Retinal pigment epithelial cell (primary cell): ENCODE data around the gene MUSK.

Source experiments
- DNase-seq: peaks from one replicate; pipeline ENCODE4 v3.0.0-alpha.2; 2010; ENCODE audit warnings: low read depth
- H3K4me3 ChIP-seq: 2 replicates; pipeline ENCODE4 v1.5.1; 2011; ENCODE audit warnings: mild to moderate bottlenecking, low read length, control low read depth, moderate library complexity
- TF ChIP-seq, protein P1 (sequence below): conservative IDR thresholded peaks from 2 replicates; pipeline ENCODE4 v1.5.1; 2011; ENCODE audit warnings: low read depth, low read length, control low read depth, inconsistent platforms

MUSK gene

GRCh38 chr9:110755179-110755578, 86.6 kb downstream of the MUSK start:
- no peak for DNase-seq
- H3K4me3 ChIP-seq, result no peak overlapping the region
- TF ChIP-seq, protein P1, sequence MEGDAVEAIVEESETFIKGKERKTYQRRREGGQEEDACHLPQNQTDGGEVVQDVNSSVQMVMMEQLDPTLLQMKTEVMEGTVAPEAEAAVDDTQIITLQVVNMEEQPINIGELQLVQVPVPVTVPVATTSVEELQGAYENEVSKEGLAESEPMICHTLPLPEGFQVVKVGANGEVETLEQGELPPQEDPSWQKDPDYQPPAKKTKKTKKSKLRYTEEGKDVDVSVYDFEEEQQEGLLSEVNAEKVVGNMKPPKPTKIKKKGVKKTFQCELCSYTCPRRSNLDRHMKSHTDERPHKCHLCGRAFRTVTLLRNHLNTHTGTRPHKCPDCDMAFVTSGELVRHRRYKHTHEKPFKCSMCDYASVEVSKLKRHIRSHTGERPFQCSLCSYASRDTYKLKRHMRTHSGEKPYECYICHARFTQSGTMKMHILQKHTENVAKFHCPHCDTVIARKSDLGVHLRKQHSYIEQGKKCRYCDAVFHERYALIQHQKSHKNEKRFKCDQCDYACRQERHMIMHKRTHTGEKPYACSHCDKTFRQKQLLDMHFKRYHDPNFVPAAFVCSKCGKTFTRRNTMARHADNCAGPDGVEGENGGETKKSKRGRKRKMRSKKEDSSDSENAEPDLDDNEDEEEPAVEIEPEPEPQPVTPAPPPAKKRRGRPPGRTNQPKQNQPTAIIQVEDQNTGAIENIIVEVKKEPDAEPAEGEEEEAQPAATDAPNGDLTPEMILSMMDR, result no peak

- no peak for DNase-seq
- TF ChIP-seq, protein P1, result no peak
- no peak overlapping the region for H3K4me3 ChIP-seq
Measured at GRCh38 chr9:110758201-110758600, 89.6 kb downstream of the MUSK start.

GRCh38 chr9:110762783-110763182, 94.2 kb downstream of the MUSK start:
- DNase-seq, result no peak
- H3K4me3 ChIP-seq, result no peak overlapping the region
- TF ChIP-seq, protein P1, result no peak

DNA sequence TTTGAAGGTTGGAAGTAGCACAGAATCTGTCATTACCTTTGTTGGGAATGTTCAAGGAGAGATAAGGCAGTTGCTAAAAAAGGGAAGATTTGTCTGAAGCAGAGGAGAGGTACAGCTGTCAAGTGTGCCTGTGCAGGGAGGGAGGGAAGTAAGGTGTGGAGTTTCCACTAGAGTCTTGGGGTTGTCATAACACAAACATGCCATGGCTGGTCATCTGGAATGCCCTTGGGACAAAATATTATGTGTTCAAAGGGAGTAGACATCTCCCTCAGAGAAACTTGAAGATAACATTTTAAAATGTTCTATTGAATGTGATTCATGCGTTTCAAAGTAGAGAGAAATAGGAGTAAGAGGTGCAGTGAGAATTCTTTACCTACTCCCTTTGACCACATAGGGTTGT, 95.0 kb downstream of the MUSK start:
- H3K4me3 ChIP-seq, result no peak overlapping the region
- TF ChIP-seq, protein P1, result no peak
- DNase-seq, result no peak

DNA sequence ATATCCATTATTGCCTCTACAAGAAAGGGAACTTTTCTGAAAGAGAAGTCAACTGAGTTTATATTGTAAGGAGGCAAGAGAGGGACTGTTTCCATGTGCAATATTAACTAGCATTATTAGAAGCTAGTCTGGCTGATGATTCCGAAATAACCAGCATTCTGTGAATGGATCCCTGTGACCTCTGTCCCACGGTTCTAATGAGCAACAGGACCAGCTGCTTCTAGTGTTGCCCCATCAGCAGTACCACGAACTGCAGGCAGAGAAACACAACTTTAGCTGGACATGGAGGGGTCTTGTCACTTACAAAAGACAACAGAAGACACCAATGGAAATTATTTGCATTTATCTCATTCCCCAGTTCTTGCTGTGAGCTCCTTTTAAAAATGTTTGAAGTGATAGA, 95.4 kb downstream of the MUSK start:
- TF ChIP-seq, protein P1, result no peak
- H3K4me3 ChIP-seq, result no peak overlapping the region
- DNase-seq, result no peak

- DNase-seq, result no peak
- TF ChIP-seq, protein P1, result no peak
Measured at GRCh38 chr9:110765926-110766325, 97.3 kb downstream of the MUSK start.

DNA sequence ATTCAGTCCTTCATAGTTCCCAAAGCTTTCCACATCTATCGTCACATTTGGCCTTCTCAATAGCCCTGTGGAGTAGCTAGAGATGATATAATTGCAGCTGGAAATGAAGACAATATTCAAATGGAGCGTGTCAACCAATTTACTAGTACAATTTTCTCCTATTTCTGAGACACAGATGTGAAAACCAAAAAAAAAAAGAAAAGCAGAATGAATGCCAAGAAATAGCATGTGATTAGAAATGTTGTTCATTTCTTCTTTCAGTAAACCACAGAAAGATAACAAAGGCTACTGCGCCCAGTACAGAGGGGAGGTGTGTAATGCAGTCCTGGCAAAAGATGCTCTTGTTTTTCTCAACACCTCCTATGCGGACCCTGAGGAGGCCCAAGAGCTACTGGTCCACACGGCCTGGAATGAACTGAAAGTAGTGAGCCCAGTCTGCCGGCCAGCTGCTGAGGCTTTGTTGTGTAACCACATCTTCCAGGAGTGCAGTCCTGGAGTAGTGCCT, 99.0 kb downstream of the MUSK start:
- DNase-seq, result no peak
- H3K4me3 ChIP-seq, result no peak overlapping the region
- TF ChIP-seq, protein P1, result no peak

More at GRCh38 chr9:110765926-110766325, 97.3 kb downstream of the MUSK start:
- no peak overlapping the region for H3K4me3 ChIP-seq
